Activated naive CD8-positive, alpha-beta T cell treated with anti-CD3 and anti-CD28 coated beads, Interleukin-2, amount 10 ng/mL, durations not matched to agents 7 days and 5 days (primary cell): Measurements from ENCODE around the gene CACNA2D1. TPM values are rescaled to one million over a fixed set of nuclear protein-coding genes. Genes with fewer than 3 reads are reported as not detected.
"Not testable (repeated sequence)": the region's sequence is repeated elsewhere in the genome, so short reads cannot be mapped to it uniquely, and the experiment has no call there.

Experiments used
- ATAC-seq: fragments of 150-1000 bp; cut with Tn5 transposase; one replicate; pipeline ENCODE4 v1.10.0; 2021; ENCODE audit warnings: low read depth, moderate library complexity
- POLR2A ChIA-PET: fragments of 350-600 bp; sonication (Branson Sonifier 250); formaldehyde crosslinking; loops from one replicate; lab custom pipeline; 2021; ENCODE audit warnings: antibody characterized with exemption; lab: Charles Lee
- DNase-seq: peaks from one replicate; pipeline ENCODE4 v3.0.0; 2021
- H3K27ac Mint-ChIP-seq: one replicate; pipeline ENCODE4 v1.8.0; 2022; ENCODE audit warnings: mild to moderate bottlenecking, mixed read lengths
- H3K27me3 Mint-ChIP-seq: one replicate; pipeline ENCODE4 v1.8.0; 2022; ENCODE audit warnings: mild to moderate bottlenecking, moderate library complexity, mixed read lengths
- H3K36me3 Mint-ChIP-seq: one replicate; pipeline ENCODE4 v1.8.0; 2021; ENCODE audit warnings: mild to moderate bottlenecking, mixed read lengths
- H3K4me1 Mint-ChIP-seq: one replicate; pipeline ENCODE4 v1.8.0; 2021; ENCODE audit warnings: mixed read lengths
- H3K4me3 Mint-ChIP-seq: one replicate; pipeline ENCODE4 v1.8.0; 2022; ENCODE audit warnings: mild to moderate bottlenecking, moderate library complexity, mixed read lengths
- H3K9me3 Mint-ChIP-seq: one replicate; pipeline ENCODE4 v1.8.0; 2021; ENCODE audit warnings: mixed read lengths
- total RNA-seq, 2 experiments: library from RNA; stranded (reverse); gene quantifications; one replicate each; pipeline ENCODE4 v1.2.3, GENCODE V29; 2021

The CACNA2D1 gene
- total RNA-seq, 2 experiments from 2014 or later: not detected

DNA sequence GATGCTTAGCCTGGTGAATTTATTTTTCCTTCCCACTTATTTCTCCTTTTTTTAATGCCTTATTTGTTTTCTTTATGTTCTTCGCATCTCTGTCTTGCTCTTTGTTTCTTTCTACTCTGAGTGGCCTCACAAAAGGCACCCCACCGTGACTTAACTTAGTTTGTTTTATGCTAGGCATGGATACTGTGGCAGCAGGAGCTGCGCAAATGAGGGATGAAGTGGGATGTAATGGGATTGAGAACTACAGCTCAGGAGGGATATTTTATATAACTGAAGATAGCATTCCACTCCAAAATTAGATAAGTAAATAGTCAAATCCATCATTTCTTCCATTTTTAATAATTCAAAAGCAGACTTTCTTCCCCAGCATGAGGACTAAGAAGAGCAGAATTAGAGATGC is 1.7 kb upstream of the CACNA2D1 start:
- no peaks in the 10 kb centered on the region for H3K9me3 Mint-ChIP-seq
- H3K27ac Mint-ChIP-seq: no peak overlapping the region
- H3K4me3 Mint-ChIP-seq: no peak overlapping the region
- no peaks in the 10 kb centered on the region for H3K36me3 Mint-ChIP-seq
- peaks cover 44% of the 10 kb centered on the region for H3K27me3 Mint-ChIP-seq
- ATAC-seq (no peak), DNase-seq (no peak)
- POLR2A ChIA-PET: no interaction called here
- peaks cover 3% of the 10 kb centered on the region for H3K4me1 Mint-ChIP-seq

DNA sequence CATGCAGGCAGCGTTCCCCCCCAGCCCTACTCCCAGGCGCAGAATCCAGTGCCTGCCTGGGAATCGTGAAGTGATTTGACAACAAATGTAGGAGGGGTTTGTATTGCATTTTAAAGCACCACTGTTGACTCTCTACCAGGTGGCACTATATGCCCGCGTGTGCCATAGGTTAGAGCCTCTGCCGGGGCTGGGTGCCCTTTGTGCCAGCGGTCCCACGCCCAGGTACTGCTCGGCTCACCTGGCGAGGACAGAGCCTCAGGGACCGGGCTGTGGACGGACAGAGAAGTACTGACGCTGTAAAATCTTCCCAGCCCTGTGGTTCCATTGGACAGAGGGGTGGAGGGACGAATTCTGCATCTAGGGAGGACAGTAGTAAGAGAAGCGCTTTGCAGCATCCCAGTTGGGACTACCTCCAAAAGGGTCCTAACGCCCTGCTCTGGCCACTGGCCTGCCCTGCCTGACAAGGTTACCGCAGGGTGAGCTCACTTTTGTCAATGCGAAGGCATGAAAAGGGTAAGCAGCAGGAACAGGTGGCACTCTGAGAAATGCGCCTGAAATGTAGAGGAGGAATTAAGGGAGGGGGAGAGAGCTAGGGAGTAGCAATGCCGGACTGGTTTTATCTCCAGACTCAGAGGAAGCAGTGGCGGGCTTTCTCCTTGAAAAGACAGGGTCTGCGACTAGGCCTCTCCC is 788 bp upstream of the CACNA2D1 start:
- Mint-ChIP-seq H3K27me3 (peaks cover 45% of the 10 kb centered on the region), H3K27ac (no peak overlapping the region)
- POLR2A ChIA-PET: no interaction called here

GRCh38 chr7:82443036-82443546 is 486 bp downstream of the CACNA2D1 start:
- Mint-ChIP-seq H3K27me3 (peaks cover 47% of the 10 kb centered on the region), H3K9me3 (no peaks in the 10 kb centered on the region)

More for the DNA sequence above, 788 bp upstream of the CACNA2D1 start:
- H3K36me3 Mint-ChIP-seq: no peaks in the 10 kb centered on the region
- H3K9me3 Mint-ChIP-seq: no peaks in the 10 kb centered on the region
- H3K4me1 Mint-ChIP-seq: peaks cover 3% of the 10 kb centered on the region
- ATAC-seq (peak; percentile 18), DNase-seq (no peak)
- peak overlapping the region; percentile 51 for H3K4me3 Mint-ChIP-seq

DNA sequence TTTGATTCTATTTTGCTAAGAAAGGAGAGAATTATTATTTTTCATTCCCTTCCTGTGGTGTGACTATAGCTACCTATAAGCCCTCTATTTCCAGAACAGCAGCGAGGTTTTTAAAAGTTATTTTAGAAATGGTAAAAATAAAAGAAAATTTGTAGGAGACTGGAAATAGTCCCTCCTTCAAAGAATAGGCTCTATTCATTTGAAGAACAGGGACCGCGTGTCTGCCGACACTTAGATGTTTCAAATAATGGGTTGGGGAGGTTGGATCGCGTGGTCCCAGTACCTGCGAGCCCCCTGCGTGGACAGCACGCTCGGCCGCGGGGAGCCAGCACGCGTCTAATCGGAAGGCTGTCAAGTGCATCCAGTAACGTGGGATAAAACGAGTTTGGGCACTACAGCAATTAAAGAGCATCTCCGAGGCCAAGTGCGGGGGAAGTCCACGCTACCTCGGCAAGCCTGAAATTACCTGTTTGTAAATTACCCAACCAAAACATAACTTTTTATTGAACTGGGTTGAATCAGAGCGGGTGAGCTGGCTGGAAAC is 1.0 kb downstream of the CACNA2D1 start:
- DNase-seq: no peak
- H3K4me1 Mint-ChIP-seq: peaks cover 3% of the 10 kb centered on the region
- peaks cover 42% of the 10 kb centered on the region for H3K27me3 Mint-ChIP-seq
- POLR2A ChIA-PET: no interaction called here
- H3K4me3 Mint-ChIP-seq: peak overlapping the region; percentile 30
- no peaks in the 10 kb centered on the region for H3K36me3 Mint-ChIP-seq
- H3K9me3 Mint-ChIP-seq: no peaks in the 10 kb centered on the region
- ATAC-seq: no peak
- no peak overlapping the region for H3K27ac Mint-ChIP-seq

More at GRCh38 chr7:82443036-82443546, 486 bp downstream of the CACNA2D1 start:
- DNase-seq: peak; percentile 31
- POLR2A ChIA-PET: no interaction called here
- Mint-ChIP-seq H3K4me3 (peak overlapping the region; percentile 32), H3K27ac (no peak overlapping the region), H3K36me3 (no peaks in the 10 kb centered on the region), H3K4me1 (peaks cover 3% of the 10 kb centered on the region)
- ATAC-seq: peak; percentile 18

DNA sequence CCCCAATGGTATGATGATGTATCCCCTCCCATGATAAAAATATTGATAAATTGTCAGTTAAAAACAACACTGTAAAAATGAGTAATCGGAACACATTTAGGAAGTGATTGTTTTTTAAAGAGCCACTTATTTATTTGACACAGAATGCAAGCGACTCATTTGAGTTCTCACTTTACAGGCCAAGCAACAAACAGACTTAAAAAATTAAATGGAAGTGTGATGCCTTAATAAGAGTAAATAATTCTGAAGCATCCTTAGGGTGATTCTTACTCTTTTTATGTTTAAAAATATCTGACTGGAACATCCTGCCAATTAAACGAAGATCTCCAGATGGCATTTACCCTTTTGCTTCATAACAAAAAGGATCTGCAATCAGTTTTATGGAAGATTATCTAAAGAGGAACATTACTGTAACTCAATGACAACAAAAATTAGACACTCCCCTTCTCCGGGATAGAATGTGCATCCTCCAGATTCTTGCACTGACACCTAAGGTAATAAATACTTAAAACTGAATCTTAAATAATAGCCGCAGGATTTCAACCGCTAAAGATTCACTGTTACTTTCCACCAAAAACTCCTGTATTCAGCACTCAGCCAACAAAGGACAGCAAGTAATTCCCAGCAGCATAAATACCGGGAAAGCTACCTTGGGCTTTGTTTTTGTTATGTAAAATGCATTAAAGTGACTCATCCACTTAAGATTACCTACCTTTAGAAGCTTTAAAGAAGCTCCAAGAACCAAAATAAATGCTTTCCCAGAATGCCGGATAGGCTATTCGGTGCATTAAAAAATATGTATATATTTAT is 1.7 kb downstream of the CACNA2D1 start:
- POLR2A ChIA-PET: no interaction called here

GRCh38 chr7:82438521-82438920 is 5.1 kb downstream of the CACNA2D1 start:
- POLR2A ChIA-PET: no interaction called here
- no peaks in the 10 kb centered on the region for H3K9me3 Mint-ChIP-seq
- no peak overlapping the region for H3K4me3 Mint-ChIP-seq
- ATAC-seq (no peak), DNase-seq (no peak)
- no peaks in the 10 kb centered on the region for H3K36me3 Mint-ChIP-seq
- peaks cover 3% of the 10 kb centered on the region for H3K4me1 Mint-ChIP-seq
- peaks cover 29% of the 10 kb centered on the region for H3K27me3 Mint-ChIP-seq
- H3K27ac Mint-ChIP-seq: no peak overlapping the region

More for the DNA sequence above, 1.7 kb downstream of the CACNA2D1 start:
- Mint-ChIP-seq H3K36me3 (no peaks in the 10 kb centered on the region), H3K9me3 (no peaks in the 10 kb centered on the region), H3K27ac (no peak overlapping the region), H3K27me3 (peaks cover 42% of the 10 kb centered on the region), H3K4me1 (peaks cover 3% of the 10 kb centered on the region), H3K4me3 (no peak overlapping the region)
- no peak for DNase-seq
- ATAC-seq: no peak

DNA sequence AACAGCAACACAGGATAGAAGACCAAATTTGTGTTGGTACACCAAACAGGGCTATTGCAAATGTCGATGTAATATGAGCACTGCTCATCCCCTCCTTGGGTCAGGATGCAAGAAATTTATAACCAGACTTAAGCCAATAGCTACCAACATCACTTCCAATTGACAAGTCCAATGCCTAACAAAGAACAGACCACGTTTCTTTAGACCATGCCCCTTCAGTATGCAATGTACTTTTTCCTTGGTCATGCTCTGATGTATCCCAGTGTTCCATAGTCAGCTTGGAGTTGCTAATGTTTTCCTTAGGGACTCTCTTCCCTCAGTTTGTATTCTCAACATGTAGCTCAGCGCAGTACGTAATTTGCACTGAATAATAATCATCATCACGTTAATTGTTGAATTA is 7.8 kb downstream of the CACNA2D1 start:
- Mint-ChIP-seq H3K9me3 (peaks cover 1% of the 10 kb centered on the region), H3K27me3 (peaks cover 8% of the 10 kb centered on the region), H3K36me3 (no peaks in the 10 kb centered on the region), H3K27ac (no peak overlapping the region), H3K4me3 (no peak overlapping the region), H3K4me1 (no peaks in the 10 kb centered on the region)
- POLR2A ChIA-PET: no interaction called here
- no peak for DNase-seq
- no peak for ATAC-seq

DNA sequence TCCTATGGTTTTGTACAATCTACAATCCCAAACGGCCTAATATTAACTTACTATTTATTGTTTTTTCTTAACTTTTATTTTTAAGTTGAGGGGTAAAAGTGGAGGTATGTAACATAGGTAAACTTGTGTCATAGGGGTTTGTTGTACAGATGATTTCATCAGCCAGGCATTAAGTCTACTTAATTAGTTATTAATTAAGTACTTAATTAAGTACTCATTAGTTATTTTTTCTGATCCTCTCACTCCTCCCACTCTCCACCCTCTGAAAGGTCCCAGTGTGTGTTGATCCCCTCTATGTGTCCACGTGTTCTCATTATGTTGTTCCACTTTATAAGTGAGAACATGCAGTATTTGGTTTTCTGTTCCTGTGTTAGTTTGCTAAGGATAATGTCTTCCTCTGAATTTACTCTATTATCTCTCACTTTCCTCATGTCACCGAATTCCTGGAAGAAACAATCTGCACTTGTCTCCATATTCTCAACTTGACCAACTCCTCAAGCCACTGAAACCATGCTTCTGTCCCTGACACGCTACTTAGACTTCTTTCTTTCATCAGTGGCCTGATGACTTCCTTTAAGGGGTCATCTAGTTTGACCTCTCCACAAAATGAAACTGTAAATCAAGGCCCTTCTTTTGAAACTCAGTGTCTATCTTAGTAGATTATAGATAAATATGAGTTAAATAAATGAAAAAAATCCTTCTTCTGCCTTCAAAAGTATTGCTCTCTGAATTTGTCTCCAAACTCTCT is 9.1 kb downstream of the CACNA2D1 start:
- ATAC-seq (no peak), DNase-seq (no peak)
- peaks cover 3% of the 10 kb centered on the region for H3K27me3 Mint-ChIP-seq
- POLR2A ChIA-PET: no interaction called here
- peaks cover 1% of the 10 kb centered on the region for H3K9me3 Mint-ChIP-seq
- no peaks in the 10 kb centered on the region for H3K4me1 Mint-ChIP-seq
- H3K36me3 Mint-ChIP-seq: no peaks in the 10 kb centered on the region
- no peak overlapping the region for H3K27ac Mint-ChIP-seq
- H3K4me3 Mint-ChIP-seq: no peak overlapping the region

- Mint-ChIP-seq H3K4me1 (no peaks in the 10 kb centered on the region), H3K9me3 (peaks cover 1% of the 10 kb centered on the region), H3K4me3 (no peak overlapping the region), H3K27ac (no peak overlapping the region), H3K36me3 (no peaks in the 10 kb centered on the region), H3K27me3 (no peaks in the 10 kb centered on the region)
- DNase-seq (no peak), ATAC-seq (no peak)
- POLR2A ChIA-PET: no interaction called here
Measured at GRCh38 chr7:82433507-82433906, 10.1 kb downstream of the CACNA2D1 start.

DNA sequence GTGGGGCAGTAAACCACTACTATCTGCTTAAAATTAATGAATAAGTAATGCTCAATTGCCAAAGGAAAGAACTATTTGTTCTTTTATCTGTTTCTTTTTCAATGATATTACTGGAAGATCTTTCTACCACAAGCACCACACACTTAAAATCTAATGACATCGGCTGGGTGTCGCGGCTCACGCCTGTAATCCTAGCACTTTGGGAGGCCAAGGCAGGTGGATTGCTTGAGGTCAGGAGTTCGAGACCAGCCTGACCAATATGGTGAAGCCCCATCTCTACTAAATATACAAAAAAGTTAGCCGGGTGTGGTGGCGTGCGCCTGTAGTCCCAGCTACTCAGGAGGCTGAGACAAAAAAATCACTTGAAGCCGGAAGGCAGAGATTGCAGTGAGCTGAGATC is 10.8 kb downstream of the CACNA2D1 start:
- H3K27ac Mint-ChIP-seq, ATAC-seq, H3K36me3 Mint-ChIP-seq, H3K4me1 Mint-ChIP-seq, DNase-seq, POLR2A ChIA-PET, H3K9me3 Mint-ChIP-seq, H3K27me3 Mint-ChIP-seq, H3K4me3 Mint-ChIP-seq: not testable (repeated sequence)

GRCh38 chr7:82430500-82431465 is 12.8 kb downstream of the CACNA2D1 start:
- H3K36me3 Mint-ChIP-seq: no peaks in the 10 kb centered on the region
- H3K9me3 Mint-ChIP-seq: peaks cover 1% of the 10 kb centered on the region
- no peaks in the 10 kb centered on the region for H3K27me3 Mint-ChIP-seq
- no peak overlapping the region for H3K27ac Mint-ChIP-seq
- DNase-seq (no peak), ATAC-seq (no peak)
- POLR2A ChIA-PET: no interaction called here
- no peak overlapping the region for H3K4me3 Mint-ChIP-seq
- H3K4me1 Mint-ChIP-seq: no peaks in the 10 kb centered on the region

DNA sequence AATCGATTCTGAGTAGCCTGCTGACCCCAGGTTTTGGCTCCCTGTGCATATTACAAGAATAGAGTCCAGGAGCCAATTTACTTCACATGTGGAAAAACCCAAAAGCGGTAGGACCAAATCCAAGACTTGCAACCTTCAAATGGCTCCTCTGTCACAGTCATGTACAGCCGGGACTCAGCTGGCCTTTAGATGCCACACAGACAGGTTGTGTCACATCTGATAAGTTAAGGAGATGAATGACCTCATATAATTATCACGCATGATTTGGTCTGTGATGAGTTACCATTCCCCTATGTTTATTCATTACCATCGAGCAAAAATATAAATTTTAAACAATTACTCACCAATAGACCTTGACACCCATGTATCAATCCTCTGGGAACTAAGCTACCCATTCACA is 14.2 kb downstream of the CACNA2D1 start:
- Mint-ChIP-seq H3K36me3 (no peaks in the 10 kb centered on the region), H3K9me3 (peaks cover 1% of the 10 kb centered on the region), H3K4me1 (no peaks in the 10 kb centered on the region), H3K4me3 (no peak overlapping the region), H3K27me3 (no peaks in the 10 kb centered on the region), H3K27ac (no peak overlapping the region)
- DNase-seq (no peak), ATAC-seq (no peak)
- POLR2A ChIA-PET: no interaction called here
